Mesenchymal stem cell (in vitro differentiated cells and primary cell): ENCODE results near the gene GRB14.

Experiments used
- DNase-seq: peaks from one replicate; pipeline ENCODE4 v3.0.0-alpha.2; 2013
- H2AFZ ChIP-seq: one replicate; pipeline ENCODE4 v1.6.1; 2013; ENCODE audit warnings: low read depth, mild to moderate bottlenecking, control low read depth, inconsistent platforms, low read length, moderate library complexity
- H2AK5ac ChIP-seq: 2 replicates; pipeline ENCODE4 v1.6.1; 2013; ENCODE audit warnings: low read length, moderate library complexity, mild to moderate bottlenecking, inconsistent platforms; ENCODE audit not compliant: severe bottlenecking
- H2BK120ac ChIP-seq: one replicate; pipeline ENCODE4 v1.6.1; 2013; ENCODE audit warnings: low read depth, mild to moderate bottlenecking, inconsistent platforms, low read length, moderate library complexity
- H2BK12ac ChIP-seq, 2 experiments: one replicate each; pipeline ENCODE4 v1.6.1; 2013; ENCODE audit warnings: inconsistent platforms in 2 of 2, low read length in 2 of 2, mild to moderate bottlenecking in 2 of 2, moderate library complexity in 2 of 2, control low read depth in 1 of 2
- H2BK15ac ChIP-seq: one replicate; pipeline ENCODE4 v1.6.1; 2013; ENCODE audit warnings: mild to moderate bottlenecking, low read depth, inconsistent platforms; ENCODE audit not compliant: poor library complexity, severe bottlenecking
- H2BK5ac ChIP-seq: 2 replicates; pipeline ENCODE4 v1.6.1; 2013; ENCODE audit warnings: low read depth, mild to moderate bottlenecking, low read length, control low read depth, inconsistent platforms; ENCODE audit not compliant: poor library complexity, severe bottlenecking
- H3K14ac ChIP-seq, 2 experiments: one replicate each; pipeline ENCODE4 v1.6.1; 2013; ENCODE audit warnings: inconsistent platforms in 2 of 2, low read length in 2 of 2, control low read depth in 1 of 2, mild to moderate bottlenecking in 1 of 2, moderate library complexity in 1 of 2
- H3K18ac ChIP-seq, 2 experiments: one replicate each; pipeline ENCODE4 v1.6.1; 2013; ENCODE audit warnings: inconsistent platforms in 2 of 2, low read length in 2 of 2, control low read depth in 1 of 2, low read depth in 1 of 2, mild to moderate bottlenecking in 1 of 2
- H3K23ac ChIP-seq, 2 experiments: one replicate each; pipeline ENCODE4 v1.6.1; 2013; ENCODE audit warnings: inconsistent platforms in 2 of 2, low read length in 2 of 2, mild to moderate bottlenecking in 2 of 2, moderate library complexity in 2 of 2, control low read depth in 1 of 2
- H3K27ac ChIP-seq: 2 replicates; pipeline ENCODE4 v1.5.1; 2013; ENCODE audit warnings: mild to moderate bottlenecking, moderate library complexity, low read length, control low read depth, inconsistent platforms; ENCODE audit not compliant: poor library complexity, severe bottlenecking
- H3K27me3 ChIP-seq, 2 experiments: 2 replicates each; pipeline versions ENCODE4 v1.6.1 to v1.7.0; 2013; ENCODE audit warnings: low read length in 2 of 2, mild to moderate bottlenecking in 2 of 2, moderate library complexity in 2 of 2, control low read depth in 1 of 2, inconsistent platforms in 1 of 2; ENCODE audit not compliant: control insufficient read depth in 1 of 2, insufficient read depth in 1 of 2
- H3K36me3 ChIP-seq, 2 experiments: 2 replicates each; pipeline versions ENCODE4 v1.6.1 to v1.7.0; 2013; ENCODE audit warnings: low read length in 2 of 2, control low read depth in 1 of 2, inconsistent platforms in 1 of 2, low read depth in 1 of 2, mild to moderate bottlenecking in 1 of 2; ENCODE audit not compliant: insufficient read depth in 2 of 2, control insufficient read depth in 1 of 2
- H3K4ac ChIP-seq, 2 experiments: one replicate each; pipeline ENCODE4 v1.6.1; 2013; ENCODE audit warnings: inconsistent platforms in 2 of 2, low read length in 2 of 2, mild to moderate bottlenecking in 2 of 2, moderate library complexity in 2 of 2, control low read depth in 1 of 2, low read depth in 1 of 2
- H3K4me1 ChIP-seq: 2 replicates; pipeline ENCODE4 v1.6.1; 2013; ENCODE audit warnings: low read depth, low read length, control low read depth; ENCODE audit not compliant: control insufficient read depth, insufficient read depth
- H3K4me2 ChIP-seq: 2 replicates; pipeline ENCODE4 v1.6.1; 2013; ENCODE audit warnings: low read length, mild to moderate bottlenecking, inconsistent platforms; ENCODE audit not compliant: poor library complexity, severe bottlenecking
- H3K4me3 ChIP-seq, 2 experiments: 2 replicates each; pipeline versions ENCODE4 v1.5.1 to v1.7.0; 2013; ENCODE audit warnings: low read length in 2 of 2, mild to moderate bottlenecking in 2 of 2, control low read depth in 1 of 2, low read depth in 1 of 2; ENCODE audit not compliant: insufficient read depth in 1 of 2
- H3K79me1 ChIP-seq: replicated peaks from 2 replicates; pipeline ENCODE4 v1.6.1; 2013; ENCODE audit warnings: mild to moderate bottlenecking, control low read depth, low read length, inconsistent platforms; ENCODE audit not compliant: poor library complexity, severe bottlenecking
- H3K9ac ChIP-seq: 2 replicates; pipeline ENCODE4 v1.7.0; 2013; ENCODE audit warnings: mild to moderate bottlenecking, low read length, moderate library complexity
- H3K9me3 ChIP-seq: 2 replicates; pipeline ENCODE4 v1.7.0; 2013; ENCODE audit warnings: mild to moderate bottlenecking, low read length; ENCODE audit not compliant: control insufficient read depth
- H4K8ac ChIP-seq: one replicate; pipeline ENCODE4 v1.6.1; 2013; ENCODE audit warnings: inconsistent platforms, mild to moderate bottlenecking, low read length, moderate library complexity
- H4K91ac ChIP-seq: one replicate; pipeline ENCODE4 v1.6.1; 2013; ENCODE audit warnings: mild to moderate bottlenecking, low read length, inconsistent platforms
- WGBS: methylation state at CpG from one replicate; pipeline ENCODE4 v1.1.7; 2013; ENCODE audit warnings: mixed read lengths; 5-methylcytosine and 5-hydroxymethylcytosine counted together

GRB14 gene

DNA sequence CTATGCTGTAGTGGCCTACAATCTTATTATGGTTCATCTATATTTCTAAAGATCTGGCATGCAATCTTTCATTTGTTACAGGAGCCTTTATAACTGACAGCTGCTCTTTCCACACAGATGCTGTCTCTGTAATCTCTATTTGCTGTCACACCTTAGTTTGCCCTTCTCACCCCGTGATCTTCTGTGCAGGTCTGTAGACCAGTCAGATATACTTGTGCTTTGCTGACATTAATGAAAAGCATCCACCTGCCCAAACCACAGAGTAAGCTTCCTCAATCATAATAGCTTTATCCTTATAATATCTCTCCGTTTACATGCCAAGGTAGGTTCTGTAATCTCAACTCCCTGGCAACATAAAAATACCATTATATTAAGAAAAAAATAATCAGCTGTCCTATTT, 122.4 kb downstream of the GRB14 start:
- peaks cover 3% of the 10 kb centered on the region for H3K79me1 ChIP-seq
- H3K4me1 ChIP-seq = no peaks in the 10 kb centered on the region
- no peak overlapping the region for H2BK120ac ChIP-seq
- H3K4ac ChIP-seq = no peak overlapping the region
- no peaks in the 10 kb centered on the region for H3K27me3 ChIP-seq
- H3K9me3 ChIP-seq = no peaks in the 10 kb centered on the region
- H4K8ac ChIP-seq = no peak overlapping the region
- H4K91ac ChIP-seq = no peak overlapping the region
- H3K23ac ChIP-seq = no peak overlapping the region
- no peak overlapping the region for H2BK15ac ChIP-seq
- no peak for DNase-seq
- no peak overlapping the region for H2AFZ ChIP-seq
- WGBS = 81% methylated on average over 2 of the region's 2 CpGs
- no peak overlapping the region for H2BK5ac ChIP-seq
- H3K36me3 ChIP-seq = no peaks in the 10 kb centered on the region
- H3K27ac ChIP-seq = no peak overlapping the region
- no peak overlapping the region for H3K18ac ChIP-seq
- no peak overlapping the region for H3K14ac ChIP-seq
- H2AK5ac ChIP-seq = no peak overlapping the region
- no peak overlapping the region for H2BK12ac ChIP-seq
- no peak overlapping the region for H3K9ac ChIP-seq
- no peak overlapping the region for H3K4me3 ChIP-seq
- H3K4me2 ChIP-seq = no peak overlapping the region

- no peak overlapping the region for H3K14ac ChIP-seq
- no peaks in the 10 kb centered on the region for H3K4me1 ChIP-seq
- H3K4me3 ChIP-seq = no peak overlapping the region
- no peaks in the 10 kb centered on the region for H3K36me3 ChIP-seq
- H3K9ac ChIP-seq = no peak overlapping the region
- no peak overlapping the region for H2BK120ac ChIP-seq
- no peak overlapping the region for H2BK5ac ChIP-seq
- WGBS = 93% methylated on average over 5 of the region's 5 CpGs
- no peak for DNase-seq
- no peaks in the 10 kb centered on the region for H3K9me3 ChIP-seq
- H2BK12ac ChIP-seq = no peak overlapping the region
- H3K79me1 ChIP-seq = peaks cover 1% of the 10 kb centered on the region
- H2BK15ac ChIP-seq = no peak overlapping the region
- no peak overlapping the region for H4K8ac ChIP-seq
- no peak overlapping the region for H3K23ac ChIP-seq
- no peak overlapping the region for H3K18ac ChIP-seq
- no peak overlapping the region for H4K91ac ChIP-seq
- H3K27me3 ChIP-seq = no peaks in the 10 kb centered on the region
- no peak overlapping the region for H2AFZ ChIP-seq
- no peak overlapping the region for H2AK5ac ChIP-seq
- H3K4me2 ChIP-seq = no peak overlapping the region
- no peak overlapping the region for H3K27ac ChIP-seq
- no peak overlapping the region for H3K4ac ChIP-seq
Observed at GRCh38 chr2:164496881-164497280, 124.4 kb downstream of the GRB14 start.

GRCh38 chr2:164496421-164496820, 124.9 kb downstream of the GRB14 start:
- no peak overlapping the region for H4K91ac ChIP-seq
- H4K8ac ChIP-seq = no peak overlapping the region
- no peak for DNase-seq
- no peak overlapping the region for H3K18ac ChIP-seq
- H2BK15ac ChIP-seq = no peak overlapping the region
- H3K14ac ChIP-seq = no peak overlapping the region
- H3K9ac ChIP-seq = no peak overlapping the region
- peaks cover 1% of the 10 kb centered on the region for H3K79me1 ChIP-seq
- no peaks in the 10 kb centered on the region for H3K9me3 ChIP-seq
- no peaks in the 10 kb centered on the region for H3K36me3 ChIP-seq
- H3K27ac ChIP-seq = no peak overlapping the region
- WGBS = no CpG with 5 or more reads among the region's 3 CpGs
- no peak overlapping the region for H2BK120ac ChIP-seq
- H2AK5ac ChIP-seq = no peak overlapping the region
- H2AFZ ChIP-seq = no peak overlapping the region
- no peak overlapping the region for H3K4ac ChIP-seq
- no peaks in the 10 kb centered on the region for H3K27me3 ChIP-seq
- no peak overlapping the region for H3K4me2 ChIP-seq
- H3K4me3 ChIP-seq = no peak overlapping the region
- no peak overlapping the region for H2BK12ac ChIP-seq
- H2BK5ac ChIP-seq = no peak overlapping the region
- no peaks in the 10 kb centered on the region for H3K4me1 ChIP-seq
- H3K23ac ChIP-seq = no peak overlapping the region

- H3K4me3 ChIP-seq = no peak overlapping the region
- no peak overlapping the region for H2AK5ac ChIP-seq
- H3K27ac ChIP-seq = peak overlapping the region; percentile 43
- H3K36me3 ChIP-seq = no peaks in the 10 kb centered on the region
- H3K18ac ChIP-seq = no peak overlapping the region
- H4K91ac ChIP-seq = no peak overlapping the region
- peaks cover 1% of the 10 kb centered on the region for H3K79me1 ChIP-seq
- no peak overlapping the region for H3K14ac ChIP-seq
- no peak overlapping the region for H2BK12ac ChIP-seq
- H3K4me2 ChIP-seq = no peak overlapping the region
- H4K8ac ChIP-seq = no peak overlapping the region
- H3K4me1 ChIP-seq = no peaks in the 10 kb centered on the region
- H2BK5ac ChIP-seq = no peak overlapping the region
- WGBS = 36% methylated on average over 4 of the region's 6 CpGs
- H3K27me3 ChIP-seq = no peaks in the 10 kb centered on the region
- no peak overlapping the region for H2BK120ac ChIP-seq
- H3K9me3 ChIP-seq = no peaks in the 10 kb centered on the region
- no peak overlapping the region for H2AFZ ChIP-seq
- H3K9ac ChIP-seq = peak overlapping the region; percentile 39
- H2BK15ac ChIP-seq = no peak overlapping the region
- no peak overlapping the region for H3K23ac ChIP-seq
- H3K4ac ChIP-seq = no peak overlapping the region
- DNase-seq = peak; percentile 65
Observed at GRCh38 chr2:164495491-164496223, 125.6 kb downstream of the GRB14 start.
